ENCODE measurements around the gene LMBR1L. TPM values are rescaled to one million over a fixed set of nuclear protein-coding genes. Genes with fewer than 3 reads are reported as not detected.

Gene LMBR1L
- total and polyA plus RNA-seq, 2 of the 8 experiments (the other 6 are each of a cell fraction or from before 2014, with no cell fraction given) = 36.6 to 49.6 TPM

GRCh38 chr12:49093792-49094159 lies 16.9 kb downstream of the LMBR1L start:
- FAIRE-seq (no peak), DNase-seq (ENCODE audit: low read depth in 1 of 2, low spot score in 2 of 2) (peak in 1 of 2 experiments; percentile 61)
- no peak overlapping the region for H4K91ac ChIP-seq (replicated peaks; ENCODE audit: insufficient read length, low read length)
- H3K27me3 ChIP-seq (replicated peaks in 1 of 4; ENCODE audit: control insufficient read depth in 3 of 4, extremely low read depth in 1 of 4, insufficient read depth in 3 of 4, low read length in 3 of 4) = peaks cover 50 to 67% (median 66%) of the 10 kb centered on the region in 4 experiments
- H2BK5ac ChIP-seq (ENCODE audit: low read depth, low read length) = no peak overlapping the region
- no peaks in the 10 kb centered on the region; a peak in 1 of 4 replicates for H3K9me3 ChIP-seq (ENCODE audit: insufficient read depth in 2 of 2, low read depth in 1 of 2, low read length in 1 of 2)
- H3K36me3 ChIP-seq (ENCODE audit: control insufficient read depth in 2 of 4, insufficient read depth in 4 of 4, low read length in 3 of 4) = peaks cover 2 to 10% (median 4%) of the 10 kb centered on the region in 4 experiments; a peak in 4 of 8 replicates
- peaks cover 4 to 9% of the 10 kb centered on the region in 2 experiments for H4K20me1 ChIP-seq (replicated peaks in 1 of 2; ENCODE audit: control insufficient read depth in 1 of 2, insufficient read depth in 2 of 2, low read length in 2 of 2)
- peak overlapping the region; percentile 71 to 89 for H3K4me2 ChIP-seq (ENCODE audit: insufficient read depth in 1 of 2, low read depth in 2 of 2, low read length in 2 of 2)
- H3K79me2 ChIP-seq (ENCODE audit: control insufficient read depth in 1 of 2, insufficient read depth in 2 of 2, low read length in 2 of 2) = no peaks in the 10 kb centered on the region
- no peak overlapping the region for H2BK120ac ChIP-seq (replicated peaks; ENCODE audit: low read depth, low read length)
- no peak overlapping the region for H3K23ac ChIP-seq (ENCODE audit: insufficient read length)
- H2BK15ac ChIP-seq (ENCODE audit: low read length) = no peak overlapping the region
- H2BK12ac ChIP-seq (ENCODE audit: low read depth, low read length) = no peak overlapping the region
- no peak overlapping the region for H3K18ac ChIP-seq (ENCODE audit: extremely low read depth, low read length)
- ChIA-PET POLR2A (ENCODE audit: partially characterized antibody) (interaction anchor here (1.1 to 6.4 kb wide), 10 partner anchors 10 to 37 kb away, joined by 3 to 66 read pairs (median 7); partner anchors contain the start of genes KMT2D, LMBR1L, RHEBL1 and TUBA1B), CTCF (ENCODE audit: partially characterized antibody) (interaction anchor here (0.6 to 11.2 kb wide), 14 partner anchors 8 to 278 kb away, joined by 3 to 178 read pairs (median 10); partner anchors contain the start of genes LMBR1L and RHEBL1)
- peaks cover 10% of the 10 kb centered on the region for H3K23me2 ChIP-seq (ENCODE audit: low read depth, low read length)
- no peak overlapping the region for H3K4ac ChIP-seq (replicated peaks; ENCODE audit: insufficient read length, low read depth, low read length)
- no peak overlapping the region for H4K5ac ChIP-seq (ENCODE audit: insufficient read length, low read depth, low read length)
- TF ChIP-seq SIRT6 (IDR thresholded peaks at IDR 0.05; ENCODE audit: low read length) (no peak), RAD21 (IDR thresholded peaks at IDR 0.05 in 1 of 2, conservative IDR thresholded peaks at IDR 0.05 in 1 of 2; ENCODE audit: low read depth in 2 of 2, low read length in 2 of 2) (no peak), HDAC6 (IDR thresholded peaks at IDR 0.05; ENCODE audit: low read depth, low read length) (no peak), TBP (IDR thresholded peaks at IDR 0.05; ENCODE audit: low read depth, low read length) (no peak), CREB1 (IDR thresholded peaks at IDR 0.05) (no peak), BCL11A (IDR thresholded peaks at IDR 0.05; ENCODE audit: low read depth in 2 of 2, low read length in 2 of 2) (no peak), JUND (IDR thresholded peaks at IDR 0.05; ENCODE audit: low read length) (no peak), CHD2 (IDR thresholded peaks at IDR 0.05; ENCODE audit: low read length) (no peak), RNF2 (IDR thresholded peaks at IDR 0.05; ENCODE audit: borderline replicate concordance, low read depth, low read length, missing control alignments, poor library complexity, severe bottlenecking) (no peak), HDAC2 (IDR thresholded peaks at IDR 0.05; ENCODE audit: borderline replicate concordance in 1 of 2, low read depth in 2 of 2, low read length in 2 of 2) (no peak), ATF3 (IDR thresholded peaks at IDR 0.05; ENCODE audit: insufficient read depth, low read depth, low read length) (no peak)
- no peak overlapping the region for H2AFZ ChIP-seq (ENCODE audit: low read length)
- no peak overlapping the region for H3K14ac ChIP-seq (ENCODE audit: insufficient read length)
- no peak overlapping the region for H3K56ac ChIP-seq (replicated peaks; ENCODE audit: insufficient read length, low read depth, low read length)
- peaks cover 0 to 43% (median 18%) of the 10 kb centered on the region in 4 experiments; a peak in 6 of 7 replicates for H3K4me1 ChIP-seq (replicated peaks in 1 of 4; ENCODE audit: control insufficient read depth in 3 of 4, insufficient read depth in 4 of 4, low read length in 3 of 4)
- H3K79me1 ChIP-seq (ENCODE audit: low read depth, low read length) = no peaks in the 10 kb centered on the region
- H2AK5ac ChIP-seq (ENCODE audit: low read depth, low read length) = no peak overlapping the region
- H4K8ac ChIP-seq (ENCODE audit: extremely low read depth, insufficient read depth, low read length) = no peak overlapping the region
- no peak overlapping the region for H3K27ac ChIP-seq (ENCODE audit: low read depth, low read length)
- H3K4me3 ChIP-seq (ENCODE audit: extremely low read depth in 1 of 4, insufficient read depth in 2 of 4, low read depth in 3 of 4, low read length in 4 of 4) = peak overlapping the region; percentile 13 to 54 (median 40); a peak in 7 of 8 replicates
- no peak overlapping the region; a peak in 1 of 7 replicates for H3K9ac ChIP-seq (replicated peaks in 1 of 4; ENCODE audit: extremely low read depth in 1 of 4, low read depth in 3 of 4, low read length in 3 of 4)
- H2BK20ac ChIP-seq (ENCODE audit: low read length) = no peak overlapping the region
- WGBS, 2 experiments (ENCODE audit: extremely low coverage in 1 of 2, insufficient coverage in 1 of 2, insufficient read length in 1 of 2, insufficient replicate concordance in 2 of 2, low coverage in 1 of 2, low lambda C conversion rate in 2 of 2, missing lambda C conversion rate in 1 of 2) = 15% methylated on average over 9 of the region's 9 CpGs; no CpG with 5 or more reads in 1 of the 2 experiments

Measured in H1 (cell line).